Duodenal mucosa (tissue), 2 donors: Measurements from ENCODE around the gene GPATCH3.
"Not testable (repeated sequence)": the region's sequence is repeated elsewhere in the genome, so short reads cannot be mapped to it uniquely, and the experiment has no call there.

Experiments
- H3K27ac ChIP-seq: one replicate; pipeline ENCODE4 v1.7.0; 2013; ENCODE audit warnings: low read depth, low read length
- H3K27me3 ChIP-seq, 2 donors: one replicate each; pipeline ENCODE4 v1.7.0; 2013; ENCODE audit warnings: low read length in 2 of 2, control low read depth in 1 of 2; ENCODE audit not compliant: insufficient read depth in 2 of 2, control insufficient read depth in 1 of 2
- H3K36me3 ChIP-seq, 2 donors: one replicate each; pipeline ENCODE4 v1.7.0; 2013; ENCODE audit warnings: low read length in 2 of 2, control low read depth in 1 of 2; ENCODE audit not compliant: insufficient read depth in 2 of 2, control insufficient read depth in 1 of 2
- H3K4me1 ChIP-seq, 2 donors: one replicate each; pipeline ENCODE4 v1.7.0; 2013; ENCODE audit warnings: low read length in 2 of 2, control low read depth in 1 of 2; ENCODE audit not compliant: insufficient read depth in 2 of 2, control insufficient read depth in 1 of 2
- H3K4me3 ChIP-seq, 2 donors: one replicate each; pipeline ENCODE4 v1.7.0; 2013; ENCODE audit warnings: low read length in 2 of 2, low read depth in 1 of 2
- H3K9ac ChIP-seq, 2 donors: one replicate each; pipeline ENCODE4 v1.7.0; 2013; ENCODE audit warnings: low read length in 2 of 2, low read depth in 1 of 2
- H3K9me3 ChIP-seq, 2 donors: one replicate each; pipeline ENCODE4 v1.7.0; 2013; ENCODE audit warnings: low read length in 2 of 2, control low read depth in 1 of 2; ENCODE audit not compliant: control insufficient read depth in 1 of 2

Gene GPATCH3

DNA sequence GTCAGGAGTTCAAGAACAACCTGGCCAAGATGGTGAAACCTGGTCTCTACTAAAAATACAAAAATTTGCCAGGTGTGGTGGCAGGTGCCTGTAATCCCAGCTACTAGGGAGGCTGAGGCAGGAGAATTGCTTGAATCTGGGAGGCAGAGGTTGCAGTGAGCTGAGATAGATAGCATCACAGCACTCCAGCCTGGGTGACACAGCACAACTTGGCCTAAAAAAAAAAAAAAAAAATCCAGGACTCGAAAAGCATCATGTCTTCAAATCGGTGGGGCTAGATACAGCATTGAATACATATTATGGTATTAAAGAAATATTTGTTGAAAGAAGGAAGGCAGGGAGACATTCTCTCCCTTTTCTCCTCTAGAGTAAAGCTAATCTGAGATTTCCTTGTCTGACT lies 27.2 kb downstream of the GPATCH3 start:
- H3K9ac ChIP-seq, H3K9me3 ChIP-seq, H3K4me1 ChIP-seq, H3K27me3 ChIP-seq, H3K4me3 ChIP-seq, H3K27ac ChIP-seq: not testable (repeated sequence)
- peaks cover 5 to 21% of the 10 kb centered on the region in 2 donors for H3K36me3 ChIP-seq

DNA sequence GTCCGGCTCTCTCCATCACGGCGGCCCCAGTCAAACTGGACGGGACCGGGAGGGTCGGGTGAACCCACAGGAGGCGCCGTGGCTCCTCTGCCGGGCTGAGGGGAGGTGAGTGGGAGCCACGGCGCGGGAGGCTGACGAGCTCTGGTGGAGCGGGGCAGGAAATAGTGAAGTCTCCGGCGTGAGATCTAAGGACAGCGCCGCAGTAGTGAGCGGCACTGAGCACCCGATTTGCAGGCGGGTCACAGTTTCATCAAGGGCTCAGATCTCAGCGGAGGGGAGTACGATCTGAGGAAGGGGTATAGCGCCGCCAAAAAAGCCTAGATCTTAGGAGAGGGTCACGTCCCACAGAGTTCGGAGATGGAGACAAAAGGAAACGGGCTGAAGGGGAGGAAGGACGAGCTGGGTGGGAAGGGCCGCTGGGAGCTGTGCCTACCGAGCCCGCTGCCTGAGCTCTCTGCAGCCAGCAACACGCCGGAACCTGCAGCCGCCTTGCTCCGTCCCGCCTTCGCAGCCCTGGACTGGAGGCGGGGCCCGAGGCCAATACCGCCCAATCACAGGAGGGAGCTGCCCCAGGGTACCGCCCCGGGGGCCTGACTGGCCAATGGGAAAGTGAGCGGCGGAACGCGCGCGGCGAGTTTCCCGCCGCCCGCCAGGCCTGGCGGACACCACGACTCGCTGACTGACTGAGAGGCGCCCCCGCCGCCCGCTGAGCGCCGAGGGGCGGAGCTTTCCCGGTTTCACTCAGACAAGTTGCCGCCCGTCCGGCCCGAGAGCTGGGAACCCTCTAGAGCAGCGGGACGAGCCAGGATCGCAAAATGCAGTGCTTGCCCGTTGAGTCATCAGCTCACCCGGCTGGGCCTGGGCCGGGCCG lies 35.4 kb downstream of the GPATCH3 start:
- Histone ChIP-seq H3K27ac (peak overlapping the region; percentile 97), H3K9ac (peak overlapping the region; percentile 96 to 100), H3K27me3 (no peaks in the 10 kb centered on the region), H3K9me3 (no peaks in the 10 kb centered on the region), H3K4me1 (peaks cover 16% of the 10 kb centered on the region in 2 donors), H3K36me3 (no peaks in the 10 kb centered on the region), H3K4me3 (peak overlapping the region; percentile 77 to 93)

DNA sequence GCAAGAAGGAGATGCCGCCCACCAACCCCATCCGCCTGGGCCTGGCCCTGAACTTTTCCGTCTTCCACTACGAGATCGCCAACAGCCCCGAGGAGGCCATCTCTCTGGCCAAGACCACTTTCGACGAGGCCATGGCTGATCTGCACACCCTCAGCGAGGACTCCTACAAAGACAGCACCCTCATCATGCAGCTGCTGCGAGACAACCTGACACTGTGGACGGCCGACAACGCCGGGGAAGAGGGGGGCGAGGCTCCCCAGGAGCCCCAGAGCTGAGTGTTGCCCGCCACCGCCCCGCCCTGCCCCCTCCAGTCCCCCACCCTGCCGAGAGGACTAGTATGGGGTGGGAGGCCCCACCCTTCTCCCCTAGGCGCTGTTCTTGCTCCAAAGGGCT lies 36.6 kb downstream of the GPATCH3 start:
- Histone ChIP-seq H3K4me1 (peaks cover 16% of the 10 kb centered on the region in 2 donors), H3K36me3 (no peaks in the 10 kb centered on the region), H3K27me3 (no peaks in the 10 kb centered on the region), H3K4me3 (peak overlapping the region; percentile 77 to 93), H3K9ac (peak overlapping the region; percentile 96 to 100), H3K9me3 (no peaks in the 10 kb centered on the region), H3K27ac (peak overlapping the region; percentile 83)

DNA sequence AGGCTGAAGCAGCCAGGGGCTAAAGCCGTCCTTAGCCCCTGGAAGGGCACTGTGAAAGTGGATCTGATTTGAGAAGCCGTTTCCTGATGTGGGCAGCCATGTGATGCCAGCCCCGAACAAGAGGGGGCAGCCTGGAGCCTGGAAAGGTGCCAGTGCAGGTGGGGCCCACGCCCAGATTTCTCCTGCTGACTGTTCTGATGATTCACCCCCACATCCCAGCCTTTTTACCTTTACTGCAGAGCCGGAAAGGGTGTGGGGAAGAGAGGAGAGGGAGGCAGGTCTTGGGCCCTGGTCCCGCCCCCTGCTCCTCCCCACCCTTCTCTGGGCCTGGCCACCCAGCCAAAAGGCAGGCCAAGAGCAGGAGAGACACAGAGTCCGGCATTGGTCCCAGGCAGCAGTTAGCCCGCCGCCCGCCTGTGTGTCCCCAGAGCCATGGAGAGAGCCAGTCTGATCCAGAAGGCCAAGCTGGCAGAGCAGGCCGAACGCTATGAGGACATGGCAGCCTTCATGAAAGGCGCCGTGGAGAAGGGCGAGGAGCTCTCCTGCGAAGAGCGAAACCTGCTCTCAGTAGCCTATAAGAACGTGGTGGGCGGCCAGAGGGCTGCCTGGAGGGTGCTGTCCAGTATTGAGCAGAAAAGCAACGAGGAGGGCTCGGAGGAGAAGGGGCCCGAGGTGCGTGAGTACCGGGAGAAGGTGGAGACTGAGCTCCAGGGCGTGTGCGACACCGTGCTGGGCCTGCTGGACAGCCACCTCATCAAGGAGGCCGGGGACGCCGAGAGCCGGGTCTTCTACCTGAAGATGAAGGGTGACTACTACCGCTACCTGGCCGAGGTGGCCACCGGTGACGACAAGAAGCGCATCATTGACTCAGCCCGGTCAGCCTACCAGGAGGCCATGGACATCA lies 37.2 kb downstream of the GPATCH3 start, which contains the start of gene SFN:
Gene SFN (plus strand): TSS at position 369 of the 904 bp plus-strand sequence. CDS start 64 bp downstream, at position 433.
- Histone ChIP-seq H3K4me1 (peaks cover 16% of the 10 kb centered on the region in 2 donors), H3K27ac (peak within 1 kb of the TSS; percentile 83), H3K9me3 (no peaks in the 10 kb centered on the region), H3K9ac (peak within 1 kb of the TSS; percentile 96 to 100), H3K27me3 (no peaks in the 10 kb centered on the region), H3K4me3 (peak within 1 kb of the TSS; percentile 77 to 93), H3K36me3 (peaks cover 0 to under 1% of the 10 kb centered on the region in 2 donors)

DNA sequence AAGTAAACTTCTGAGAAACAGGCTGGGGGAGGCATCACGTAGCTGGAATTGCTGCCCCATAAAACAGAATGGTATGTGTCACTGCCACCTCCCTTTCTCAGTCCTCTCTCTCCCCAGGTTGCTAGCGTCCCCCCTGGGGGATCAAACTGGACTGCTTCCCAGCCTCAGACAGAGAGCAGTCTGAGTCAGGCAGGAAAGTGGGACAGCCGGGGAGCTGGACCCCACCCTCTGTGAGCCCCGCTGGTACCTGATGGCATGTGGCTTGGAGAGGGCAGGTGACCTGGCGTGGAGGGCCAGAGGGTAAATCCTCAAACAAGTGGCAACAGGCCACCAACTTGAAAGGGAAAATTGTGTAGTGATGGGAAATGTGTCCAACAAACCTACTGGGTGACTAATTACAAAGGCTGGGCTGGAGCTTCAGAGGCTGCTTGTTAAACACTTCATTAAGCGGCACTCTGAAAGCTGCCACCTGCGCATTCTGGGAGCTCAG lies 38.3 kb downstream of the GPATCH3 start:
- Histone ChIP-seq H3K36me3 (peaks cover 0 to 6% of the 10 kb centered on the region in 2 donors), H3K9ac (peak overlapping the region; percentile 26 to 74), H3K4me1 (peaks cover 16% of the 10 kb centered on the region in 2 donors), H3K27ac (no peak overlapping the region), H3K4me3 (no peak overlapping the region), H3K9me3 (no peaks in the 10 kb centered on the region), H3K27me3 (no peaks in the 10 kb centered on the region)

DNA sequence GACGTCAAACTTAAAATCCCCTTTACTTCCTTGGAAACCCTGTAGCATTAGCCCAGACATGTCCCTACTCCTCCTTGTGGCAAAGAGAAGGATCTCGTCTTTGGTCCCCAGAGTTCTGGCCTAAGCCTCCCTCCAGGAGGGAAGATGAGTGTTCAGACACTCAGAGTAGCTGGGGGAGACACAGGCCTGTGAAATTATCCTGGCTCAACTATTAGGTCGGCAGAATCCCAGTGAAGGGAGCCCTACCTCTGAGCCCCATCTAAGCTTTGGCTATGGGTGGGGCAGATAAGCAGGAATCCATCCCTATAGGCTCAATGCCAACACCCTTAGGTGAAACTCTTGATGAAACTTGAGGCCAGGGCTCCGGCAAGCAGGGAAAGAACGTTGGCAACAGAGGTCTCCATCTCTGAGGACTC lies 39.0 kb downstream of the GPATCH3 start:
- H3K27me3 ChIP-seq = no peaks in the 10 kb centered on the region
- H3K9ac ChIP-seq = no peak overlapping the region
- H3K36me3 ChIP-seq = peaks cover 0 to 7% of the 10 kb centered on the region in 2 donors
- no peaks in the 10 kb centered on the region for H3K9me3 ChIP-seq
- H3K4me3 ChIP-seq = no peak overlapping the region
- H3K4me1 ChIP-seq = peaks cover 16% of the 10 kb centered on the region in 2 donors
- H3K27ac ChIP-seq = no peak overlapping the region

DNA sequence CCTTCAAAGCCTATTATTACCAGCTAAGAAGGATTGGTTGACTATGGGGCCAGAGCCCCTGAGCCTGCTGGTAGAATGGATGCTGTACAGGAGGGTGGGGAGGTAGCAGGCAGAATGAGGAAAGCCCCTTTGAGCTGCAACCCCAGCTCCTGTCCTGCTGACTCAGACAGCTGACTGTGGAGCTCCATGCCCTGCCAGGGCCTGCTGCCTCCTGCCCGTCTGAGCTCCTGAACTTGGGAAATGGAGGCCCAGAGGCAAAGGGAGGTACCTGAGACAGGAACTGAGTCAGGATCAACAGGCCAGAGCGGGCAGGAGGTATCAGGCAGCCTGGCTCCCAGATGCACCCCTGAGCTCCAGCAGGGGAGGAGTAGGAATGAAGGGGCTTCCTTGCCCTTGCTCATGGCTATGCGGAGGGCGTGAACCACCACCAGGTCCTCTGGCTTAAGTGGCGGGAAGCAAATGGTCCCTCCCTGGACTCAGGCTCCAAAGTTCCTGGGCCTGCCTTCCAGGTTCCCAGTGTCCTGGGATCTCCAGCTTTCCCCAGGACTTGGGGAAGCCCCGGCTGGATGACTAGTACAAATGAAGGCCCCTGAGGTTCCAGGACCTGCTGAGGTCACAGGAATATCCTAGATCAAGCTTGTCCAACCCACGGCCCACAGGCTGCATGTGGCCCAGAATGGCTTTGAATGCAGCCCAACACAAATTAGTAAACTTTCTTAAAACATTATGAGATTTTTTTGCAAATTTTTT lies 41.2 kb downstream of the GPATCH3 start:
- Histone ChIP-seq H3K4me1 (peaks cover 17 to 21% of the 10 kb centered on the region in 2 donors), H3K36me3 (peaks cover 0 to 19% of the 10 kb centered on the region in 2 donors), H3K27ac (no peak overlapping the region), H3K27me3 (no peaks in the 10 kb centered on the region), H3K9me3 (no peaks in the 10 kb centered on the region), H3K4me3 (no peak overlapping the region), H3K9ac (no peak overlapping the region)

DNA sequence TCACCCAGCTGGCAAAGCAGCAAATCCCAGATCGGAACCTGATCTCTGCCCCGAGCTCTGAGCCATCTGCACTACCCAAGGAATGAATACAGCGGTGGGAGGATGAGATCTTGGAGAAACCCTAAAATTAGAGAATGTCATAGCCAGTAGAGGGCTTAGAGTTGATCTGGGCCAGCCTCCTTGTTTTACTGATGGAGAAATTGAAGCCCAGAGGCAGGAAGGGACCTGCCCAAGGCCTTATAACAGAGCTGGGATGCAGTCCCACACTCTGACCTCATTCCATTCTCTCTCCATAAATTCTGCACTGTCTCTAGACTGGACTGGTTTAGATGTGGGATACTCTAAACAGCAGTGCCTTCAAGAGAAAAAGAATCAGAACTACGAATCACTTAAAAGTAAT lies 42.1 kb downstream of the GPATCH3 start:
- Histone ChIP-seq H3K27ac (no peak overlapping the region), H3K4me1 (peaks cover 15 to 19% of the 10 kb centered on the region in 2 donors), H3K9ac (no peak overlapping the region), H3K27me3 (no peaks in the 10 kb centered on the region), H3K9me3 (no peaks in the 10 kb centered on the region), H3K36me3 (peaks cover 2 to 28% of the 10 kb centered on the region in 2 donors), H3K4me3 (no peak overlapping the region)

DNA sequence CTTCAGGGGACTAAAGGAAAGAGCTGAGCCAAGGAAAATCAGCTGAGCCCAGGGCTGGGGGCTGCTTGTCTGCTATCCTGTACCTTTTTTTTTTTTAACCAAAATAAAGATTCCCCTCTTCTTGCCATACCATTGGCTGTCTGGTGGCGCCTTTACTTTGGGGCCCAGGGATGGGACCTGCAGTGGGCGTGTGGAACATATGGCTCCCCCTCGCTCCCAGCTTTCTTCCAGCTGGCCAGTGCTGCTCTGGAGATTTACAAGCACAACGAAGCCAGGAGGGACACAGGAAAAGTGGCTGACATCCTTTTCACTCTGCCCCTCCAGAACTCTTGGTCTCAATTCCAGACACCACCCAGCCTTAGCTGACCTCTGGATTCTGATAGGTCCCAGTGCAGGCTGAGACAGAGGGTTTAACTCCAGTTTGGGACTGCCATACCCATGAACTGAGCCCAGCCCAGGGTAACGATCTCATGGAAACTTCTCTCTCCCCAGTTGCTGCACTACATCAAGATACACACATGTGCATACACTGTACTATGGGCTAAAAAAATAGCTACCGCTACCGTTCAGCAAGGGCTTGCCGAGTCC lies 42.7 kb downstream of the GPATCH3 start:
- Histone ChIP-seq H3K27ac (no peak overlapping the region), H3K9ac (no peak overlapping the region), H3K4me3 (no peak overlapping the region), H3K27me3 (no peaks in the 10 kb centered on the region), H3K4me1 (peaks cover 14 to 17% of the 10 kb centered on the region in 2 donors), H3K36me3 (peaks cover 2 to 34% of the 10 kb centered on the region in 2 donors), H3K9me3 (no peaks in the 10 kb centered on the region)
